BE2C (cell line): Measurements from ENCODE around the gene LHX3. TPM values are rescaled to one million over a fixed set of nuclear protein-coding genes. Genes with fewer than 3 reads are reported as not detected.

ENCODE experiments used
- DNase-seq: peaks from one replicate; pipeline ENCODE4 v3.0.0-alpha.2; 2020
- H3K27me3 ChIP-seq: fragments of 250-450 bp; sonication (Bioruptor Pico); 2 replicates; pipeline ENCODE4 v1.5.1; 2020; ENCODE audit warnings: mild to moderate bottlenecking
- H3K36me3 ChIP-seq: fragments of 250-450 bp; sonication (Bioruptor Pico); 2 replicates; pipeline ENCODE4 v1.5.1; 2020; ENCODE audit warnings: mild to moderate bottlenecking
- H3K4me1 ChIP-seq: fragments of 250-450 bp; sonication (Bioruptor Pico); 2 replicates; pipeline ENCODE4 v1.5.1; 2020
- H3K4me3 ChIP-seq: 2 replicates; pipeline ENCODE4 v1.5.1; 2011; ENCODE audit warnings: low read depth, low read length
- H3K9me3 ChIP-seq: fragments of 250-450 bp; sonication (Bioruptor Pico); 2 replicates; pipeline ENCODE4 v1.5.1; 2020
- CTCF ChIP-seq: IDR thresholded peaks from 2 replicates; pipeline ENCODE4 v1.5.1; 2012; ENCODE audit warnings: mild to moderate bottlenecking, low read depth, low read length
- polyA plus RNA-seq: library from polyadenylated mRNA; unstranded; fragments of >200 nt; gene quantifications from one replicate; pipeline ENCODE4 v1.2.1, GENCODE V29; 2012; ENCODE audit warnings: low read depth, missing spikeins; ENCODE audit not compliant: insufficient read length, insufficient read depth

The LHX3 gene
- polyA plus RNA-seq: not detected

DNA sequence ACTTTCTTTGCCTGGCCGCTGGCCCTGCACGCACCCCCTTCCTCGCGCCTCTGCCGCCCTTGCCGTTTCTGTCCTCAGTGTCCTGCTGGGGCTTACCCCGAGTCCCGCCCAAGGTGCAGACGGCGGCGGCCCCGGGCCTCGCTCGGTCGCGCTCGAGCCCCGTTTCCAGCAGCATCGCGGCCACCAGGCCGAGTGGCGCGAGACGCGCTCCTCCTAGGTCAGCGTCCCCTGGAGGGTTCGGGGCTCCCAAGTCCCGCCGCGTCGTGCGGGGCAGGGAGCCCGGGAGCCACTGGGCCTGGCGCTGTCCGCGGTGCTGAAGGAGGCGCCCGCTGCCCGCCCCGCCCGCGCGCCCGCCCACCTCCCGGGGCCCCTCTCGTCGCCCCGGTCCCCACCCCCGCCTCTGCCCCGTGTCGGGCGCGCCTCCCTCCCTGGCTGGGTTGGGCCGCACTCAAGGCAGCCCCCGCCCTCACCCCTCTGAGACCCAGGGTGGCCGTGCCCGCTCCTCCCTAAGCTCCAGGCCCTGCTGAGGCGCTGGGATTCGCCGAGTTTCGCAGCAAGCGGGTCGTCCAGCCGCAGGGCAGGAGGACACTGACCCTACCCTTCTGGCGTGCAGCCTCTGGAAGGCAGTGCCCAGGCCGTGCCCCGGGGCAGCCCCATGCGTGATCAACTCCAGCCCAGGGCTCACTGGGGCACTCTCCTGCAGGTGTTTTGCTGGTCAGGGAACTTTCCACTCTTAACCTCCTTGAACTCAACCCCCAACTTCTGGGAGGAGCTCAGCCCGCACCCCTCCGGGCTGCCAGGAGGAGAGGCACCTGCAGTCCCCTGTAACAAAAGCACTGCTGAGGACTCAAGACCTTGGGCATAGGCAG is at the start of gene LHX3:
TSS of gene LHX3 (minus strand) at position 291 of the 869 bp plus-strand sequence. CDS start at position 175, 116 bp downstream.
- TF ChIP-seq CTCF: no peak
- Histone ChIP-seq H3K27me3 (peaks cover 36% of the 10 kb centered on the region), H3K9me3 (no peaks in the 10 kb centered on the region), H3K36me3 (peaks cover 30% of the 10 kb centered on the region), H3K4me1 (peaks cover 12% of the 10 kb centered on the region), H3K4me3 (no peak within 1 kb of the TSS)
- DNase-seq: no peak

- H3K4me1 ChIP-seq: no peaks in the 10 kb centered on the region
- H3K9me3 ChIP-seq: no peaks in the 10 kb centered on the region
- H3K36me3 ChIP-seq: no peaks in the 10 kb centered on the region
- TF ChIP-seq CTCF: no peak
- H3K27me3 ChIP-seq: no peaks in the 10 kb centered on the region
- no peak overlapping the region for H3K4me3 ChIP-seq
- no peak for DNase-seq
Measured at GRCh38 chr9:136253246-136254130, 48.6 kb upstream of the LHX3 start.

GRCh38 chr9:136252846-136253245 is 47.9 kb upstream of the LHX3 start:
- no peak for DNase-seq
- peaks cover 4% of the 10 kb centered on the region; the same call in 1 of the 2 replicates for H3K4me1 ChIP-seq
- H3K36me3 ChIP-seq: no peaks in the 10 kb centered on the region
- H3K27me3 ChIP-seq: no peaks in the 10 kb centered on the region
- TF ChIP-seq CTCF: no peak
- no peaks in the 10 kb centered on the region for H3K9me3 ChIP-seq
- no peak overlapping the region for H3K4me3 ChIP-seq

DNA sequence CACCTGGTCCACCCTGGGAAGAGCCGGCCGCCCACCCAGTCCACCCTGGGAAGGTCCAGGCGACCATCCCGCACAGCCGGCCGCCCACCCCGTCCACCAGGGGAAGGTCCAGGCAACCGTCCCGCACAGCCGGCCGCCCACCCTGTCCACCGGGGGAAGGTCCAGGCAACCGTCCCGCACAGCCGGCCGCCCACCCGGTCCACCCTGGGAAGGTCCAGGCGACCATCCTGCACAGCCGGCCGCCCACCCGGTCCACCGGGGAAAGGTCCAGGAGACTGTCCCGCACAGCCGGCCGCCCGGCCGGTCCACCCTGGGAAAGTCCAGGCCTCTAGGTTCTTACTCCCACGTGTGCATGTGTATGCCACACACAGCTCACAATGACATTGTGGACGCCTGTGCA is 47.4 kb upstream of the LHX3 start:
- DNase-seq: no peak
- Histone ChIP-seq H3K36me3 (no peaks in the 10 kb centered on the region), H3K4me1 (peaks cover 5% of the 10 kb centered on the region; the same call in 1 of the 2 replicates), H3K27me3 (no peaks in the 10 kb centered on the region), H3K4me3 (no peak overlapping the region), H3K9me3 (no peaks in the 10 kb centered on the region)
- no peak for TF ChIP-seq CTCF

GRCh38 chr9:136251264-136252115 is 46.6 kb upstream of the LHX3 start:
- no peak for TF ChIP-seq CTCF
- Histone ChIP-seq H3K4me1 (peaks cover 5% of the 10 kb centered on the region; the same call in 1 of the 2 replicates), H3K36me3 (no peaks in the 10 kb centered on the region), H3K4me3 (no peak overlapping the region), H3K27me3 (no peaks in the 10 kb centered on the region), H3K9me3 (no peaks in the 10 kb centered on the region)
- no peak for DNase-seq
